ENCODE results near the gene ATP11A. TPM values are rescaled to one million over a fixed set of nuclear protein-coding genes. Genes with fewer than 3 reads are reported as not detected.

Gene ATP11A
- total and polyA plus RNA-seq, 2 donors (not counting 3 experiments of a cell fraction or from before 2014, with no cell fraction given): 16.5 to 88.1 TPM

DNA sequence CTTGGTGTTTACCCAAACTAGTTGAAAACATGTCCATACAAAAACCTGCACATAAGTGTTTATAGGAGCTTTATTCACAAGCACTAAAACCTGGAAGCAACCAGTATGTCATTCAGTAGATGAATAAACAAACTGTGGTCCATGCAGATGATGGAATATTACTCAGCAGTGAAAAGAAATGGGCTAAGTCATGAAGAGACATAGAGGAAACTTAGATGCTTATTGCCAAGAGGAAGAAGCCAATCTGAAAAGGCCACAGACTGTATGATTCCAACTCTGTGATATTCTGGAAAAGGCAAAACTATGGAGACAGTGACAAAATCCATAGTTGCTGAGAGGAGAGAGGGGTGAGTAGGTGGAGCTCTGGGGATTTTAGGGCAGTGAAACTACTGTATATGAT, 240.4 kb downstream of the ATP11A start:
- Histone ChIP-seq H3K27me3 (ENCODE audit: control insufficient read depth in 2 of 2, insufficient read depth in 2 of 2, low read length in 2 of 2) (peaks cover 30 to 39% of the 10 kb centered on the region in 2 experiments), H3K36me3 (ENCODE audit: control insufficient read depth in 2 of 2, extremely low read depth in 1 of 2, insufficient read depth in 2 of 2, low read length in 2 of 2) (no peaks in the 10 kb centered on the region), H3K4me1 (ENCODE audit: control insufficient read depth, extremely low read depth, insufficient read depth, low read length) (peaks cover 7% of the 10 kb centered on the region), H3K4me3 (replicated peaks in 1 of 3; ENCODE audit: insufficient read depth in 1 of 3, low read depth in 1 of 3, low read length in 3 of 3) (no peak overlapping the region), H3K9ac (replicated peaks; ENCODE audit: extremely low read depth, insufficient read depth, low read length) (no peak overlapping the region), H2AFZ (ENCODE audit: low read depth, low read length) (no peak overlapping the region), H3K9me1 (replicated peaks; ENCODE audit: control insufficient read depth, extremely low read depth, insufficient read depth, low read length) (no peaks in the 10 kb centered on the region), H3K4me2 (ENCODE audit: insufficient read depth, low read length) (no peak overlapping the region), H4K20me1 (replicated peaks; ENCODE audit: control insufficient read depth, extremely low read depth, insufficient read depth, low read length) (no peaks in the 10 kb centered on the region), H3K9me3 (replicated peaks; ENCODE audit: control insufficient read depth, insufficient read depth, low read length) (no peaks in the 10 kb centered on the region), H3K79me2 (ENCODE audit: control insufficient read depth, insufficient read depth, low read length) (no peaks in the 10 kb centered on the region), H3K27ac (ENCODE audit: insufficient read depth, low read depth, low read length) (no peak overlapping the region)
- TF ChIP-seq EZH2 (IDR thresholded peaks at IDR 0.05; ENCODE audit: borderline replicate concordance, low read depth, low read length, severe bottlenecking): no peak
- BruUV-seq (replicated peaks): no TSS peak
- POLR2A ChIA-PET: no interaction called here
- DNase-seq (ENCODE audit: low read depth, low spot score): no peak
- CTCF ChIA-PET: interaction anchor here (3.0 kb wide), 1 partner anchor 13 kb away, joined by 13 read pairs; no protein-coding TSS in a partner anchor
- intact Hi-C loops (cut with micrococcal nuclease): no loop called here
- dilution Hi-C loops (cut with MboI; ENCODE audit: extremely low pct_ligation_motif_present, low sequenced_read_pairs): no loop called here
- no peak for FAIRE-seq

DNA sequence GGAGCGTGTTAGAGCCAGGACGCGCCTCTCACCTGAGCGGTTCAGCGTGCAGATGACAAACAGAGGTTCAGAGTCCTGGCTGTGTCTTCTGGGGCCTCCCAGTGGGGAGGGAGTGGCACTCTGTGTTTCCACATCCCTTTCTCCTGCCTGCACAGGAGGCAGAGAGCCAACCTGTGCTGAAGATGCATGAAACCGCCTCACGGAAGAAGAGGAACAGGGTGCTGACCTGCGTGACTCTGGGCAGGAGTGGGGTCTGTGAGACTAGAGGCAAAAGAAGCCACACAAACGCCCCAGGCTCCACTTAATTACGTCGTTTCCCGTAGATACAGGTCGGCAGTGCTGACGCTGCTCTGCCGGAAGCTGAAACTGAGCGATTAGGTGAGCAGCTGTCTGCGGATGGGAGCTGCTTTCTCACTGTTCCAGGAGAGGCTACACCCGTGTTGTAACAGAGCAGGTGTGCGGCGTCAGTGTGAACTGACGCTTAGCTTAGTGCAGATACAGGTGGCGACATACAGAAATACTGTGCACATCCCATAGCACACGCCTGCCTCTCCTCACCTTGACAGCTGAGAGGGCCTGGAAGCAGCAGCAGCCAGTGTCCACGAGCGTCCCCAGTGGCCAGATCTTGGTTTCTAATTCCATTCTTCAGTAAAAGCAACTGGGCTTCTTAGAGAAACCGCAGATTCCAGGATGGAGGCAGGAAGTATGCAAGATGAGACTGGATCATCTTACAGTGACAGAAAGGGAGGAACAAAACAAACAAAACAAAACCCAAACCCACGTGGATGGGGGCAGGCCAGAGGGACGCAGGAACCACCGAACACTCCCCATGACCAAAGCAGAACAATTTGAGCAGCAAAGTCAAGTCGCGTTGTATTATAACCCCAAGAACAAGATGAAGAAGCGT, 241.4 kb downstream of the ATP11A start:
- FAIRE-seq: no peak
- no peak overlapping the region for H3K4me2 ChIP-seq (ENCODE audit: insufficient read depth, low read length)
- no peak overlapping the region for H3K9ac ChIP-seq (replicated peaks; ENCODE audit: extremely low read depth, insufficient read depth, low read length)
- no peak overlapping the region for H3K27ac ChIP-seq (ENCODE audit: insufficient read depth, low read depth, low read length)
- H3K4me3 ChIP-seq (replicated peaks in 1 of 3; ENCODE audit: insufficient read depth in 1 of 3, low read depth in 1 of 3, low read length in 3 of 3): no peak overlapping the region
- dilution Hi-C loops (cut with MboI; ENCODE audit: extremely low pct_ligation_motif_present, low sequenced_read_pairs) (no loop called here), intact Hi-C loops (cut with micrococcal nuclease) (no loop called here)
- no peaks in the 10 kb centered on the region for H3K9me1 ChIP-seq (replicated peaks; ENCODE audit: control insufficient read depth, extremely low read depth, insufficient read depth, low read length)
- no TSS peak for BruUV-seq (replicated peaks)
- DNase-seq (ENCODE audit: low read depth, low spot score): peak; percentile 10
- H2AFZ ChIP-seq (ENCODE audit: low read depth, low read length): no peak overlapping the region
- no peaks in the 10 kb centered on the region for H3K9me3 ChIP-seq (replicated peaks; ENCODE audit: control insufficient read depth, insufficient read depth, low read length)
- H3K27me3 ChIP-seq (ENCODE audit: control insufficient read depth in 2 of 2, insufficient read depth in 2 of 2, low read length in 2 of 2): peaks cover 27 to 39% of the 10 kb centered on the region in 2 experiments
- no peaks in the 10 kb centered on the region for H4K20me1 ChIP-seq (replicated peaks; ENCODE audit: control insufficient read depth, extremely low read depth, insufficient read depth, low read length)
- peaks cover 7% of the 10 kb centered on the region for H3K4me1 ChIP-seq (ENCODE audit: control insufficient read depth, extremely low read depth, insufficient read depth, low read length)
- ChIA-PET POLR2A (no interaction called here), CTCF (interaction anchor here (1.2 to 3.0 kb wide), 2 partner anchors 12 to 26 kb away, joined by 3 to 13 read pairs; no protein-coding TSS in a partner anchor)
- no peaks in the 10 kb centered on the region for H3K36me3 ChIP-seq (ENCODE audit: control insufficient read depth in 2 of 2, extremely low read depth in 1 of 2, insufficient read depth in 2 of 2, low read length in 2 of 2)
- no peaks in the 10 kb centered on the region for H3K79me2 ChIP-seq (ENCODE audit: control insufficient read depth, insufficient read depth, low read length)
- TF ChIP-seq POLR2A (IDR thresholded peaks at IDR 0.05; ENCODE audit: low read depth, low read length): no peak
- TF ChIP-seq CTCF (IDR thresholded peaks at IDR 0.05; ENCODE audit: extremely low read depth in 1 of 2, insufficient read depth in 1 of 2, low read depth in 1 of 2, low read length in 2 of 2): peak; percentile 29 to 50
- TF ChIP-seq EZH2 (IDR thresholded peaks at IDR 0.05; ENCODE audit: borderline replicate concordance, low read depth, low read length, severe bottlenecking): no peak
- TF ChIP-seq MYC (IDR thresholded peaks at IDR 0.05; ENCODE audit: low read depth, low read length): no peak
- no peak for TF ChIP-seq JUN (IDR thresholded peaks at IDR 0.05; ENCODE audit: borderline replicate concordance, insufficient read depth, insufficient read length, low read depth)

Data from endothelial cell of umbilical vein (primary cell).